HepG2 (cell line): ENCODE measurements around the gene GPR15LG. TPM values are rescaled to one million over a fixed set of nuclear protein-coding genes. Genes with fewer than 3 reads are reported as not detected.

Source experiments
- AGO2 ChIP-seq: fragments of 200-400 bp; formaldehyde crosslinking; optimal IDR thresholded peaks from 2 replicates; pipeline ENCODE3; 2017; ENCODE audit warnings: mild to moderate bottlenecking, low read depth, low read length, moderate library complexity
- CC2D1A ChIP-seq: sonication (generic); formaldehyde crosslinking; IDR thresholded peaks from 2 replicates; pipeline ENCODE4 v1.8.1; 2023; ENCODE audit warnings: mild to moderate bottlenecking, missing genetic modification reagents
- CERS6 ChIP-seq: sonication (generic); formaldehyde crosslinking; IDR thresholded peaks from 2 replicates; pipeline ENCODE4 v1.5.0; 2020; ENCODE audit warnings: missing genetic modification reagents
- EED ChIP-seq: sonication (generic); formaldehyde crosslinking; IDR thresholded peaks from 2 replicates; pipeline ENCODE4 v1.5.0; 2020; ENCODE audit warnings: mild to moderate bottlenecking, missing genetic modification reagents
- LCORL ChIP-seq, 2 experiments: fragments of 450-650 bp in 1 of 2; sonication (generic) in 1 of 2; formaldehyde crosslinking in 1 of 2; IDR thresholded peaks; 2 replicates each; pipeline versions ENCODE4 v1.5.0 to v1.6.1; 2017 to 2020; ENCODE audit warnings: antibody characterized with exemption in 1 of 2, missing genetic modification reagents in 1 of 2
- MIER2 ChIP-seq: IDR thresholded peaks from 2 replicates; pipeline ENCODE4 v1.6.1; 2016; ENCODE audit warnings: missing biosample characterization, missing genetic modification reagents
- NFYC ChIP-seq: IDR thresholded peaks from 2 replicates; pipeline ENCODE4 v1.6.1; 2016; ENCODE audit warnings: missing genetic modification reagents, missing compliant biosample characterization
- PAWR ChIP-seq: sonication (generic); formaldehyde crosslinking; IDR thresholded peaks from 2 replicates; pipeline ENCODE4 v1.4.0; 2020; ENCODE audit warnings: missing genetic modification reagents, mild to moderate bottlenecking, borderline replicate concordance
- RXRA ChIP-seq: sonication (generic); formaldehyde crosslinking; IDR thresholded peaks from 2 replicates; pipeline ENCODE4 v1.5.1; 2020; ENCODE audit warnings: missing genetic modification reagents
- SRSF4 ChIP-seq: fragments of 200-400 bp; formaldehyde crosslinking; IDR thresholded peaks from one replicate; pipeline ENCODE4 v1.6.1; 2018; ENCODE audit warnings: mild to moderate bottlenecking, low read depth, low read length, moderate library complexity; ENCODE audit not compliant: poor library complexity, severe bottlenecking
- TSC22D2 ChIP-seq: sonication (generic); formaldehyde crosslinking; IDR thresholded peaks from 2 replicates; pipeline ENCODE4 v1.5.1; 2020; ENCODE audit warnings: missing genetic modification reagents, mild to moderate bottlenecking, borderline replicate concordance
- ZBTB7B ChIP-seq: sonication (generic); formaldehyde crosslinking; IDR thresholded peaks from 2 replicates; pipeline ENCODE4 v1.4.0; 2020; ENCODE audit warnings: missing genetic modification reagents
- ZNF10 ChIP-seq: sonication (generic); formaldehyde crosslinking; IDR thresholded peaks from 2 replicates; pipeline ENCODE4 v1.4.0; 2020; ENCODE audit warnings: mild to moderate bottlenecking, low read depth, missing genetic modification reagents, borderline replicate concordance
- ZNF274 ChIP-seq: sonication (generic); formaldehyde crosslinking; IDR thresholded peaks from 2 replicates; pipeline ENCODE4 v1.5.1; 2020; ENCODE audit warnings: mild to moderate bottlenecking, missing genetic modification reagents
- ZNF343 ChIP-seq: sonication (generic); formaldehyde crosslinking; IDR thresholded peaks from 2 replicates; pipeline ENCODE4 v1.4.0; 2020; ENCODE audit warnings: mild to moderate bottlenecking, missing genetic modification reagents
- ZNF446 ChIP-seq: sonication (generic); formaldehyde crosslinking; IDR thresholded peaks from 2 replicates; pipeline ENCODE4 v1.5.0; 2020; ENCODE audit warnings: mild to moderate bottlenecking, missing genetic modification reagents
- ZNF678 ChIP-seq: sonication (generic); formaldehyde crosslinking; IDR thresholded peaks from 2 replicates; pipeline ENCODE4 v1.4.0; 2020; ENCODE audit warnings: mild to moderate bottlenecking, missing genetic modification reagents
- polyA plus RNA-seq, 8 experiments: library from polyadenylated mRNA; depleted of rRNA in 3 of 8; stranded (reverse) in 7 of 8; unstranded in 1 of 8; fragments of >200 nt; fragmentation: Illumina TruSeq in 4 of 8; extraction: Trizol in 4 of 8; gene quantifications; 2 replicates each; pipeline versions ENCODE4 v1.2.1 to v1.2.3, GENCODE V29; 2011 to 2016; ENCODE audit warnings: low read depth in 4 of 8, missing spikeins in 1 of 8, mixed read lengths in 1 of 8; ENCODE audit not compliant: insufficient read depth in 1 of 8
- total RNA-seq, 5 experiments: library from RNA; depleted of rRNA; stranded (reverse); fragments of >200 nt; fragmentation: Illumina TruSeq; extraction: Trizol; gene quantifications; 2 replicates each; pipeline ENCODE4 v1.2.3, GENCODE V29; 2016; ENCODE audit warnings: low read depth in 1 of 5
- TF ChIP-seq, protein P1 (sequence below): sonication (generic); formaldehyde crosslinking; IDR thresholded peaks from 2 replicates; pipeline ENCODE4 v1.8.0; 2022; ENCODE audit warnings: missing genetic modification reagents, mild to moderate bottlenecking, moderate library complexity, borderline replicate concordance
- TF ChIP-seq, protein P2 (sequence below): sonication (generic); formaldehyde crosslinking; IDR thresholded peaks from 2 replicates; pipeline ENCODE4 v1.4.0; 2020; ENCODE audit warnings: low read depth, mild to moderate bottlenecking, missing genetic modification reagents
- TF ChIP-seq, protein P3 (sequence below): fragments of 450-650 bp; IDR thresholded peaks from 2 replicates; pipeline ENCODE4 v1.6.1; 2017
- TF ChIP-seq, protein P4 (sequence below): sonication (generic); formaldehyde crosslinking; IDR thresholded peaks from 2 replicates; pipeline ENCODE4 v1.4.0; 2020; ENCODE audit warnings: missing genetic modification reagents

Gene GPR15LG
- total and polyA plus RNA-seq, 2 of the 13 experiments (the other 11 are each of a cell fraction or from before 2014, with no cell fraction given), result not detected

GRCh38 chr10:84139126-84140035 lies 34.2 kb upstream of the GPR15LG start, which contains the start of gene GHITM (continued):
- TF ChIP-seq, protein P1, sequence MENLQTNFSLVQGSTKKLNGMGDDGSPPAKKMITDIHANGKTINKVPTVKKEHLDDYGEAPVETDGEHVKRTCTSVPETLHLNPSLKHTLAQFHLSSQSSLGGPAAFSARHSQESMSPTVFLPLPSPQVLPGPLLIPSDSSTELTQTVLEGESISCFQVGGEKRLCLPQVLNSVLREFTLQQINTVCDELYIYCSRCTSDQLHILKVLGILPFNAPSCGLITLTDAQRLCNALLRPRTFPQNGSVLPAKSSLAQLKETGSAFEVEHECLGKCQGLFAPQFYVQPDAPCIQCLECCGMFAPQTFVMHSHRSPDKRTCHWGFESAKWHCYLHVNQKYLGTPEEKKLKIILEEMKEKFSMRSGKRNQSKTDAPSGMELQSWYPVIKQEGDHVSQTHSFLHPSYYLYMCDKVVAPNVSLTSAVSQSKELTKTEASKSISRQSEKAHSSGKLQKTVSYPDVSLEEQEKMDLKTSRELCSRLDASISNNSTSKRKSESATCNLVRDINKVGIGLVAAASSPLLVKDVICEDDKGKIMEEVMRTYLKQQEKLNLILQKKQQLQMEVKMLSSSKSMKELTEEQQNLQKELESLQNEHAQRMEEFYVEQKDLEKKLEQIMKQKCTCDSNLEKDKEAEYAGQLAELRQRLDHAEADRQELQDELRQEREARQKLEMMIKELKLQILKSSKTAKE (CRISPR knock-in tag), result 0 out of 2 replicates have a peak, but pooled peaks have one; percentile 14
- TF ChIP-seq PAWR (CRISPR knock-in tag) (0 out of 2 replicates have a peak, but pooled peaks have one; percentile 73), ZNF678 (CRISPR knock-in tag) (no peak), NFYC (CRISPR knock-in tag) (peak; percentile 92), AGO2 (peak; percentile 86), CERS6 (CRISPR knock-in tag) (0 out of 2 replicates have a peak, but pooled peaks have one; percentile 35), RXRA (CRISPR knock-in tag) (peak; percentile 69; the same call in 1 of the 2 replicates), MIER2 (CRISPR knock-in tag) (no peak), EED (peak; percentile 72; the same call in 1 of the 2 replicates), SRSF4 (no peak), CC2D1A (CRISPR knock-in tag) (no peak), LCORL (IDR thresholded peaks at IDR 0.05) (no peak; the same call in 1 of the 2 replicates), LCORL (CRISPR knock-in tag; IDR thresholded peaks at IDR 0.05) (0 out of 2 replicates have a peak, but pooled peaks have one; percentile 19), ZNF446 (peak; percentile 89), ZNF10 (CRISPR knock-in tag) (no peak), ZNF343 (CRISPR knock-in tag) (0 out of 2 replicates have a peak, but pooled peaks have one; percentile 64), ZBTB7B (CRISPR knock-in tag) (peak; percentile 71), TSC22D2 (0 out of 2 replicates have a peak, but pooled peaks have one; percentile 35), ZNF274 (CRISPR knock-in tag) (peak; percentile 75; the same call in 1 of the 2 replicates)
- TF ChIP-seq, protein P2, sequence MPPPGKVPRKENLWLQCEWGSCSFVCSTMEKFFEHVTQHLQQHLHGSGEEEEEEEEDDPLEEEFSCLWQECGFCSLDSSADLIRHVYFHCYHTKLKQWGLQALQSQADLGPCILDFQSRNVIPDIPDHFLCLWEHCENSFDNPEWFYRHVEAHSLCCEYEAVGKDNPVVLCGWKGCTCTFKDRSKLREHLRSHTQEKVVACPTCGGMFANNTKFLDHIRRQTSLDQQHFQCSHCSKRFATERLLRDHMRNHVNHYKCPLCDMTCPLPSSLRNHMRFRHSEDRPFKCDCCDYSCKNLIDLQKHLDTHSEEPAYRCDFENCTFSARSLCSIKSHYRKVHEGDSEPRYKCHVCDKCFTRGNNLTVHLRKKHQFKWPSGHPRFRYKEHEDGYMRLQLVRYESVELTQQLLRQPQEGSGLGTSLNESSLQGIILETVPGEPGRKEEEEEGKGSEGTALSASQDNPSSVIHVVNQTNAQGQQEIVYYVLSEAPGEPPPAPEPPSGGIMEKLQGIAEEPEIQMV (CRISPR knock-in tag), result no peak
- TF ChIP-seq, protein P3, sequence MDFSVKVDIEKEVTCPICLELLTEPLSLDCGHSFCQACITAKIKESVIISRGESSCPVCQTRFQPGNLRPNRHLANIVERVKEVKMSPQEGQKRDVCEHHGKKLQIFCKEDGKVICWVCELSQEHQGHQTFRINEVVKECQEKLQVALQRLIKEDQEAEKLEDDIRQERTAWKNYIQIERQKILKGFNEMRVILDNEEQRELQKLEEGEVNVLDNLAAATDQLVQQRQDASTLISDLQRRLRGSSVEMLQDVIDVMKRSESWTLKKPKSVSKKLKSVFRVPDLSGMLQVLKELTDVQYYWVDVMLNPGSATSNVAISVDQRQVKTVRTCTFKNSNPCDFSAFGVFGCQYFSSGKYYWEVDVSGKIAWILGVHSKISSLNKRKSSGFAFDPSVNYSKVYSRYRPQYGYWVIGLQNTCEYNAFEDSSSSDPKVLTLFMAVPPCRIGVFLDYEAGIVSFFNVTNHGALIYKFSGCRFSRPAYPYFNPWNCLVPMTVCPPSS, result no peak
- TF ChIP-seq, protein P4, sequence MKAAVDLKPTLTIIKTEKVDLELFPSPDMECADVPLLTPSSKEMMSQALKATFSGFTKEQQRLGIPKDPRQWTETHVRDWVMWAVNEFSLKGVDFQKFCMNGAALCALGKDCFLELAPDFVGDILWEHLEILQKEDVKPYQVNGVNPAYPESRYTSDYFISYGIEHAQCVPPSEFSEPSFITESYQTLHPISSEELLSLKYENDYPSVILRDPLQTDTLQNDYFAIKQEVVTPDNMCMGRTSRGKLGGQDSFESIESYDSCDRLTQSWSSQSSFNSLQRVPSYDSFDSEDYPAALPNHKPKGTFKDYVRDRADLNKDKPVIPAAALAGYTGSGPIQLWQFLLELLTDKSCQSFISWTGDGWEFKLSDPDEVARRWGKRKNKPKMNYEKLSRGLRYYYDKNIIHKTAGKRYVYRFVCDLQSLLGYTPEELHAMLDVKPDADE (CRISPR knock-in tag), result 0 out of 2 replicates have a peak, but pooled peaks have one; percentile 62
